Stimulated activated CD4-positive, alpha-beta T cell treated with anti-CD3 and anti-CD28 coated beads, Interleukin-1b, Interleukin-23, amount 100 ng/mL, for 24 hours (primary cell): ENCODE measurements around the gene ARHGAP22.

Source experiments
- DNase-seq, 4 experiments: peaks; one replicate each; pipeline ENCODE4 v3.0.0-alpha.2; 2020; ENCODE audit warnings: low read depth in 4 of 4, low spot score in 1 of 4

The ARHGAP22 gene

DNA sequence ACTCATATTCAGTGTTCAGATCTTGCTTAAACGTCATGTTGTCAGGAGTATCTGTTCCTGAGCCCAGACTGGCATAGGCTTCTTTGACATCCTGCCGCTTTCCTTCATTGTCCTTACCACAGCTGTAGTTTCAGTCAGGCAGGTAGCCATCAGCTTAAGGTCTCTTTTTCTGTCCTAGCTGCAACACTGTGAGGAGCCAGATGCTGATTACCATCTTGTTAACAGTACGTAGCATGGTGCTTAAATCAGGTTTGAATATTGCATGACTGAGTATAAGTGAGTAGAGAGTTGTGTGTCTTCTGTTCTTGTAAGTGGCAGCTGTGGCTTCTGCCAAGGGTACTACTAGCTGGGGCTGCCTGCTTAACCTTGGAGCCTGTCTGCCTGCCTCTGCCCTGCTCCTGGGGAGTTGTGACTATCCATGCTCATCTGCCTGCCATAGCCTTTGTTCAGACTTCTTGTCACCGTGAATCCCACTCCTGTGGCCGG, 205.8 kb downstream of the ARHGAP22 start:
- DNase-seq = no peak

DNA sequence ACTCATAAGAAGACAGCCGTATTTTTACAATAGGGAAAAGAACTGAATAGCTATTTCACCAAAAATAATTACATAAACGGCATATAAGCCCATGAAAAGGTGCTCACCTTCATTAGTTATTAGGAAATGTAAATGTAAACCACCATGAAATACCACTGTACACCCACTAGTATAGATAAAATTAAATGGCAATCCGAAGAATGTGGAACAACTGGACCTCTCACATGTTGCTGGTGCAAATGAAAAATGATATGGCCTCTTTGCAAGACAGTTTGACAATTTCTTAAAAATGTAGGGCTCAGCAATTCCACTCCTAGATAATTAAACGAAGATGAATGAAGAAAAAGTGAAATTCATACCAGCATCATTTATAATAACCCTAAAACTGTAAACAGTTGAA, 206.6 kb downstream of the ARHGAP22 start:
- no peak for DNase-seq
